Measurements from ENCODE around the gene NEMF. TPM values are rescaled to one million over a fixed set of nuclear protein-coding genes. Genes with fewer than 3 reads are reported as not detected.
"Not testable (repeated sequence)": the region's sequence is repeated elsewhere in the genome, so short reads cannot be mapped to it uniquely, and the experiment has no call there.

Gene NEMF
- total RNA-seq, 1 donor from 2014 or later = 41.3 TPM

DNA sequence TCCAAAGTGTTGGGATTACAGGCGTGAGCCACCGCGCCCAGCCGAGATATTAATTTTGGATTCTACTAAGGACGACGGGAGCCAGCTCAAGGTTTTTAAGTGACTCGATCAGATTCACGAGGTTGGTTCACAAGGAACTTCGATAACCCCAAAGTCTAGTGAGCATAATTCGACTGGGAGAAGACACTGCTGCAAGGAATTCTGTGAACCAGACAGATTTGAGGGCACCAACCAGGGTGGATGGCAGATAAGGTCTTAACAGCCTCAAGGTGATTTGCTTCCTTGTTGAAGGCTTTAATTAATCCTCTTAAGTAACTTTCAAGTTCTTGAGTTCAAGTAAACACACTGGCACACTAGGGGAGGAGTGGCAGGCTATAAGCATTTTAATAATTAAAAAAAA lies 85.7 kb downstream of the NEMF start:
- DNase-seq (ENCODE audit: low read depth) = no peak
- H3K4me3 ChIP-seq (ENCODE audit: low read depth, low read length) = peak overlapping the region; percentile 97
- TF ChIP-seq, protein P1, sequence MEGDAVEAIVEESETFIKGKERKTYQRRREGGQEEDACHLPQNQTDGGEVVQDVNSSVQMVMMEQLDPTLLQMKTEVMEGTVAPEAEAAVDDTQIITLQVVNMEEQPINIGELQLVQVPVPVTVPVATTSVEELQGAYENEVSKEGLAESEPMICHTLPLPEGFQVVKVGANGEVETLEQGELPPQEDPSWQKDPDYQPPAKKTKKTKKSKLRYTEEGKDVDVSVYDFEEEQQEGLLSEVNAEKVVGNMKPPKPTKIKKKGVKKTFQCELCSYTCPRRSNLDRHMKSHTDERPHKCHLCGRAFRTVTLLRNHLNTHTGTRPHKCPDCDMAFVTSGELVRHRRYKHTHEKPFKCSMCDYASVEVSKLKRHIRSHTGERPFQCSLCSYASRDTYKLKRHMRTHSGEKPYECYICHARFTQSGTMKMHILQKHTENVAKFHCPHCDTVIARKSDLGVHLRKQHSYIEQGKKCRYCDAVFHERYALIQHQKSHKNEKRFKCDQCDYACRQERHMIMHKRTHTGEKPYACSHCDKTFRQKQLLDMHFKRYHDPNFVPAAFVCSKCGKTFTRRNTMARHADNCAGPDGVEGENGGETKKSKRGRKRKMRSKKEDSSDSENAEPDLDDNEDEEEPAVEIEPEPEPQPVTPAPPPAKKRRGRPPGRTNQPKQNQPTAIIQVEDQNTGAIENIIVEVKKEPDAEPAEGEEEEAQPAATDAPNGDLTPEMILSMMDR (conservative IDR thresholded peaks at IDR 0.05; ENCODE audit: low read depth, low read length) = no peak

DNA sequence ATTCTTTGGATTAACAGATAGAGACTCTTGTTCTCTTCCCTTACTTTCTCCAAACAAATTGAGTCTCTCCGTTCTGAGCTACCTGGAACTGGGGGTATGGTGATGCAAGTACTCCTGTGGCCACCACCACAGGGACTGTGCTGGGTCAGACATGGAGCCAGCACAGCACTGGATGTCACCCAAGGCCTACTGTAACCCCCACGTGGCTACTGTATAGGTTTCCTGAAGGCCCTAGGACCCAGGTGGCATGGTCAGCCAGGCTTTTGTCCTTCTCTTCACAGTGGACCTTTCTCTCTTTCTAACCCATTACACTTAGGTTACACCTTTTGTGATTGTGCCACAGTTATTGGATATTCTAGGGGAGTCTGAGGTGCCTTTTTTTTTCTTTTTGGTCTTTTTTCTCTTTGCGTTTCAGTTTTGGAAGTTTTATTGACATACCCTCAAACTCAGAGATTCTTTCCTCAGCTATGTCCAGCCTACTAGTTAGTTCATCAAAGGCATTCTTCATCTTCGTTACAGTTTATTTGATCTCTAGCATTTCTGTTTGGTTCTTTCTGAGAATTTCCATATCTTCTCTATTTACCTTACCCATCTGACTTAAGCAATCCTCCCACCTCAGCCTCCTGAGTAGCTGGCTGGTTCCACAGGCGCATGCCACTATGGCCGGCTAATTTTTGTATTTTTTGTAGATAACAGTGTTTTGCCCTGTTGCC lies 90.6 kb downstream of the NEMF start:
- no peak for DNase-seq (ENCODE audit: low read depth)
- H3K4me3 ChIP-seq (ENCODE audit: low read depth, low read length) = no peak overlapping the region
- TF ChIP-seq, protein P1 (conservative IDR thresholded peaks at IDR 0.05; ENCODE audit: low read depth, low read length) = no peak

DNA sequence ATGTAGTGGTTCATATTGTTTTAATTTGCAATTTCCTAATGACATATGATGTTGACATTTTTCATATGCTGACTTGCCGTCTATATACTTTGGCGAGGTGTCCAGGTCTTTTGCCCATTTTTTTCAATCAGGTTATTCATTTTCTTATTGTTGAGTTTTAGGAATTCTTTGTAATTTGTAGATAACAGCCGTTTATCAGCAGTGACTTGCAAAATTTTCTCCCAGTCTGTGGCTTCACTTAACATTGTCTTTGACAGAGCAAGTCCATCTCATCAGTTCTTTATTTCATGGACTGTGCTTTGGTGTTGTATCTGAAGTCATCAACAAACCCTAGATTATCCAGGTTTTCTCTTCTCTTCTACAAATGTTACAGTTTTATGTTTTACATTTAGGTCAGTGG lies 97.2 kb downstream of the NEMF start:
- TF ChIP-seq, protein P1 (conservative IDR thresholded peaks at IDR 0.05; ENCODE audit: low read depth, low read length) = no peak
- no peak for DNase-seq (ENCODE audit: low read depth)
- H3K4me3 ChIP-seq (ENCODE audit: low read depth, low read length) = no peak overlapping the region

DNA sequence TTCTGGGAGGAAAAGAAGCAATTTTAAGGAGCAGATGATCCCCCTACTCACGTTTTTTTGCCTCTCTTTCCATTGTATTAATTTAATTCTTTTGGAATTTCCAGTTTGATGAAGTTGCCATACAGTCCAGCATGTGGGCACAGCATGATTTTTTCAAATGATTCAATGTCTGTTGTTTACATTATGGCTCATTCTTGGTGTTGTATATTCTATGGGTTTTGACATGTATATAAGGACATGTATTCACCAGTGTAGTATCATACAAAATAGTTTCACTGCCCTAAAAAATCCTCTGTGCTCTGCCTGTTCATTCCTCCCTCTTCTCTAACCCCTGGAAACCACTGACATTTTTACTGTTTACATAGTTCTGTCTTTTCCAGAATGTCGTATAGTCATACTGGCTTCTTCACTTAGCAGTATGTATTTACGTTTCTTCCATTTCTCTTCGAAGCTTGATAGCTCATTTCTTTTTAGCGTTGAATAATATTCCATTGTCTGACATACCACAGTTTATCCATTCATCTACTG lies 98.0 kb downstream of the NEMF start:
- no peak for DNase-seq (ENCODE audit: low read depth)
- no peak overlapping the region for H3K4me3 ChIP-seq (ENCODE audit: low read depth, low read length)
- TF ChIP-seq, protein P1 (conservative IDR thresholded peaks at IDR 0.05; ENCODE audit: low read depth, low read length) = no peak

DNA sequence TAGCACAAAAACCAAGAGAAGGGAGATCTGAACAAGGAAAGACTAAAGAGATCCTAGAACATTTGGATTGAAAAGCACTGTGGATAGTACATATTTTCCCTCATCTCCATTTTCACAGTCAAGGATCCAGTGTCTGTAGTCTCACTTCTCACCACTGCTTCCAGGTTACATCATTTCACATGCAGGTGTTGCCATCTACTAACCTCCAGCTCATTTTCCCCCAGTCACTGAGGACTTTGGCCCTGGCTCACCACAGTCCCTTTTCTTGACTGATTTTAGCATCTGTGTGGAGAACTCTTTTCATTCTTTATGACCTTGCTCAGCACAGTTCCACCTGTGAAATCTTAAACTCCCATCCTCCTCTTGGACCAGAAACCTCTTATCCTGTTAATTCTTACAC lies 106.1 kb downstream of the NEMF start:
- H3K4me3 ChIP-seq (ENCODE audit: low read depth, low read length); DNase-seq (ENCODE audit: low read depth): not testable (repeated sequence)

DNA sequence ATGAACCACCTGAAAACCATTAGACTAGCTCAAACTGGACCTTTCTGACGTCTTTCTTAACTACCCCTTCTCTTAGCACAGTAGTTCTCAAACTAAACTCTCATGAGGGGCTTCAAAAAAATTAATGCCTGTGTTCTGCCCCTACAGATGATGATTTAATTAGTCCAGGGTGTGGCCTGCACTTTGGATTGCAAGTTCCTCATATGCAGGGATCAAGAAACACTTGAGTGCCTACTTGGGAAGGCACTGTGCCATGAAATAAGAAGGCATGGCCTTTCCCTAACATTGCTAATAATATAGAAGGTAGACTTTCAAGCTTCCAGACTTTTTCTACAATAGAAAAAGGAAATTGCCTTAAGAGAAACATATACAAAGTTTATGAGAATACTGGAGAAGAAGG lies 107.4 kb downstream of the NEMF start:
- no peak overlapping the region for H3K4me3 ChIP-seq (ENCODE audit: low read depth, low read length)
- TF ChIP-seq, protein P1 (conservative IDR thresholded peaks at IDR 0.05; ENCODE audit: low read depth, low read length) = no peak
- DNase-seq (ENCODE audit: low read depth) = no peak

DNA sequence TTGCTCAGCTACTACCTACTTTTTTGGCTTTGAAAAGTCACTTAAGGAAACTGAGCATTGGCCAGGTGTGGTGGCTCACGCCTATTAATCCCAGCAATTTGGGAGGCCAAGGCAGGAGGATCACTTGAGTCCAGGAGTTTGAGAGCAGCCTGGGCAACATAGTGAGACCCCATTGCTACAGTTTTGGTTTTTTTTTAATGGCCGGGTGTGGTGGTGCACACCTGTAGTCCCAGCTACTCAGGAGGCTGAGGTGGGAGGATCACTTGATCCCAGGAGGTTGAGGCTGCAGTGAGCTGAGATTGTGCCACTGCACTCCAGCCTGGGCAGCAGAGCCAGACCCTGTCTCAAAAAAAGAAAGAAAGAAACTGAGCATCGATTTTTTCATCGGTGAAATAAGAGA lies 116.9 kb downstream of the NEMF start:
- DNase-seq (ENCODE audit: low read depth); H3K4me3 ChIP-seq (ENCODE audit: low read depth, low read length): not testable (repeated sequence)

DNA sequence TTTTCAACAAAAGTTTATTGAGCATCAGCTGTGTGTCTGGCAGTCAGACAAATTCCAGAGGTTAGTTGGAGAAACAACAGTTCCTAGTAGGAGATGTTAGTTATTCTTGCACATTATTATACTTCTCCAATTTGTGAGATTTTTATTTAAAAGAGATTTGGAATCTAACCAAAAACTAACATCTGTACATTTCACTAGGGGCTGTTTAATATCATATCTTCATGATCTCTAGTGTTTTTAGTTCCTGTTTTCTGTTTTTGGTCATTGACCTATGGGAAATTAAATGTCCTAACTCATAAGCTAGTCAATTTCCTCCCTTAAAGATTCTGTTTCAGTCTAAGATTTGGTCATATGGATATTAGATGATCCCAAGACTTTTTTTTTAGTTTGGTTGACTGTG lies 118.8 kb downstream of the NEMF start:
- TF ChIP-seq, protein P1 (conservative IDR thresholded peaks at IDR 0.05; ENCODE audit: low read depth, low read length) = no peak
- no peak overlapping the region for H3K4me3 ChIP-seq (ENCODE audit: low read depth, low read length)
- DNase-seq (ENCODE audit: low read depth) = no peak
